GM23338 (cell line): ENCODE measurements around the gene GNG4.

ENCODE experiments used
- EZH2 ChIP-seq: fragments of 200-600 bp; sonication (generic); IDR thresholded peaks from one replicate; pipeline ENCODE4 v1.8.0; 2017; ENCODE audit warnings: antibody characterized with exemption, mild to moderate bottlenecking, low read depth; ENCODE audit not compliant: unreplicated experiment
- NANOG ChIP-seq: IDR thresholded peaks from 2 replicates; pipeline ENCODE4 v1.6.1; 2016; ENCODE audit warnings: antibody characterized with exemption, borderline replicate concordance
- TF ChIP-seq, protein P1 (sequence below), 2 experiments: fragments of 200-600 bp in 1 of 2; sonication (generic) in 1 of 2; conservative IDR thresholded peaks; 2 replicates each; pipeline versions ENCODE4 v1.5.1 to v1.6.1; 2016 to 2017; ENCODE audit warnings: antibody characterized with exemption in 2 of 2, low read depth in 2 of 2, mild to moderate bottlenecking in 2 of 2, moderate library complexity in 1 of 2

DNA sequence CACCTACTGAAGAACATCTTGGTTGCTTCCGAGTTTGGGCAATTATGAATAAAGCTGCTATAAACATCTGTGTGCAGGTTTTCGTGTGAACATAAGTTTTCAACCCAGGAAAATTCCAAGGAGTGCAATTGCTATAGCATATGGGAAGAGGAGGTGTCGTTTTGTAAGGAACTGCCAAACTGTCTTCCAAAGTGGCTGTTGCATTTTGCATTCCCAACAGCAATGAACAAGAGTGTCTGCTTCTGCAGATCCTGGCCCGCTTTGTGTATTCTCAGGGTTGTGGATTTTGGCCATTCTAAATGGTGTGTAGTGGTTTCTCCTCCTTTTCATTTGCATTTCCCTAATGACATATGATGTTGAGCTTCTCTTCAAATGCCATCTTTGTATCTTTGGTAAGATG lies 23.8 kb downstream of the GNG4 start:
- TF ChIP-seq, protein P1, sequence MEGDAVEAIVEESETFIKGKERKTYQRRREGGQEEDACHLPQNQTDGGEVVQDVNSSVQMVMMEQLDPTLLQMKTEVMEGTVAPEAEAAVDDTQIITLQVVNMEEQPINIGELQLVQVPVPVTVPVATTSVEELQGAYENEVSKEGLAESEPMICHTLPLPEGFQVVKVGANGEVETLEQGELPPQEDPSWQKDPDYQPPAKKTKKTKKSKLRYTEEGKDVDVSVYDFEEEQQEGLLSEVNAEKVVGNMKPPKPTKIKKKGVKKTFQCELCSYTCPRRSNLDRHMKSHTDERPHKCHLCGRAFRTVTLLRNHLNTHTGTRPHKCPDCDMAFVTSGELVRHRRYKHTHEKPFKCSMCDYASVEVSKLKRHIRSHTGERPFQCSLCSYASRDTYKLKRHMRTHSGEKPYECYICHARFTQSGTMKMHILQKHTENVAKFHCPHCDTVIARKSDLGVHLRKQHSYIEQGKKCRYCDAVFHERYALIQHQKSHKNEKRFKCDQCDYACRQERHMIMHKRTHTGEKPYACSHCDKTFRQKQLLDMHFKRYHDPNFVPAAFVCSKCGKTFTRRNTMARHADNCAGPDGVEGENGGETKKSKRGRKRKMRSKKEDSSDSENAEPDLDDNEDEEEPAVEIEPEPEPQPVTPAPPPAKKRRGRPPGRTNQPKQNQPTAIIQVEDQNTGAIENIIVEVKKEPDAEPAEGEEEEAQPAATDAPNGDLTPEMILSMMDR (conservative IDR thresholded peaks at IDR 0.05; ENCODE audit: low read depth in 2 of 2) = no peak
- TF ChIP-seq EZH2 = no peak
- TF ChIP-seq NANOG = no peak
